Measurements from ENCODE around the gene MYH10.

GRCh38 chr17:8593830-8594229 is 36.7 kb downstream of the MYH10 start:
- TF ChIP-seq POLR2AphosphoS5 (IDR thresholded peaks at IDR 0.05; ENCODE audit: low read depth, low read length) (no peak), POLR2A (IDR thresholded peaks at IDR 0.05; ENCODE audit: low read depth, low read length) (no peak), TAF1 (IDR thresholded peaks at IDR 0.05; ENCODE audit: low read depth, low read length) (no peak), SPI1 (IDR thresholded peaks at IDR 0.05; ENCODE audit: low read depth, low read length) (no peak), PAX5 (IDR thresholded peaks at IDR 0.05; ENCODE audit: insufficient read depth, low read length, severe bottlenecking) (no peak), POU2F2 (IDR thresholded peaks at IDR 0.05; ENCODE audit: low read depth, low read length) (no peak)

Data from GM12891 (cell line).